ENCODE data around the gene ASXL3.

ASXL3 gene

DNA sequence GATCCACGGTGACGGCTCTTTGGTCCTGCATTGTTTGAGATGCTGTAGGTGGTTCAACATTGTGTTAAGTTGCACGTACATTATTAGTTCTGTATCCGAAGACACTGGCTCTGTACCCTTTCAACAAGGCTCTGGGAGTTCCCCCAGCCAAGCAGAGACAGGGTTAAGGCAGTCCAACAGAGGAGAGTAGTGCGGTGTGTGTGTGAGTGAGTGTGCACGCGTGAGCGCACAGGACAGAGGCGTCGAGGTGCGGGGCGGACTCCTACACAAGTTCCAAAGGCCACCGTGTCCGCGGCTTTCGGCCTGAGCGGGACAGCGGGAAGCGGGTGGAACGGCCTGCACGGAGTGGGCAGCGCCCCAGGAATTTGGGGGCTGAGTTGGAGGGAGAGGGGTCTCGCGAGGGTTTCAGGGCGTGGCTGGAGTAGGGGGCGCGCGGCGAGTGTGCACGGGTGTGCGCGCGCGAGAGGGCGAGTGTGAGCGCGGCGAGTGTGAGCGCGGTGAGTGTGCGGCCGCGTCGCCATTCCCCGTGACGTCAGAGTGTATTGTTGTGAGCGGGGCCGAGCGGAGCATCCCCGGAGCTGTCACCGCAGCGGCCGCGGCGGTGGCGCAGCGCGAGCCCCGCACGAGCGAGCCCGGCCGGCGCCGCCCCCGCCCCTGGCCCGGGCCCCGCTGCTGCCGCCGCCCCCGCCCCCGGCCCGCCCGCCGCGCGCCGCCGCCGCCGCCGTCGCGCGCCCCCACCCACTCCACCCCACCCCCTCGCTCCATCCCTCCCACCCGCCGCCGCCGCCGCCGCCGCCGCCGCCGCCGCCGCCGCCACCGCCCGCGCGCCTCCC, at the start of gene ASXL3:
ASXL3 (plus strand) TSS at position 535 of the 833 bp plus-strand sequence. CDS start 413 bp downstream, outside the sequence.
- no peak for DNase-seq (ENCODE audit: low read depth)

DNA sequence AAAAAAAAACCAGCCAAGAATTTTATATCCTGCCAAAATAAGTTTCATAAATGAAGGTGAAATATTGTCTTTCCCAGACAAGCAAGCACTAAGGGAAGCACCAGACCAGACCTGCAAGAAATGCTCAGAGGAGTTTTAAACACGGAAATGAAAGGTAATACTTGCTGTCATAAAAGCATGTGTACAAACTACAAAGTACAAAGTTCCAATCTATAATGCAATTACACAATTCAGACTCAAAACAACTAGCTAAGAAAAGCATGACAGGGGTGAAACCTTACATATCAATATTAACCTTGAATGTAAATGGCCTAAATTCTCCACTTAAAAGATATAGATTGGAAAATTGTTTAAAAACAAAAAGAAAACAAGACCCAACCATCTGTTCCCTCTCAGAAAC, 45.0 kb upstream of the ASXL3 start:
- no peak for DNase-seq (ENCODE audit: low read depth)

DNA sequence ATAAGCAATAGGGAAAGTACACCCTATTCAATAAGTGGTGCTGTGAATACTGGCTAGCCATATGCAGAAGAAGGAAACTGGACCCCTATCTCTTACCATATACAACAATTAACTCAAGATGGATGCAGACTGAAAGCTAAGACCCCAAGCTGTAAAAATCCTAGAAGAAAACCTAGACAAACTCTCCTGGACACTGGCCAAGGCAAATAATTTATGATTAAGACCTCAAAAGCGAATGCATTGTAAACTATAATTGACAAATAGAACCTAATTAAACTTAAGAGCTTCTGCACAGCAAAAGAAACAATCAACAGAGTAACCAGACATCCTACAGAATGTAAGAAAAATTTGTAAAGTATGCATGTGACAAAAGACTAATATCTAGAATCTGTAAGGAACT, 41.1 kb upstream of the ASXL3 start:
- DNase-seq (ENCODE audit: low read depth), result no peak

DNA sequence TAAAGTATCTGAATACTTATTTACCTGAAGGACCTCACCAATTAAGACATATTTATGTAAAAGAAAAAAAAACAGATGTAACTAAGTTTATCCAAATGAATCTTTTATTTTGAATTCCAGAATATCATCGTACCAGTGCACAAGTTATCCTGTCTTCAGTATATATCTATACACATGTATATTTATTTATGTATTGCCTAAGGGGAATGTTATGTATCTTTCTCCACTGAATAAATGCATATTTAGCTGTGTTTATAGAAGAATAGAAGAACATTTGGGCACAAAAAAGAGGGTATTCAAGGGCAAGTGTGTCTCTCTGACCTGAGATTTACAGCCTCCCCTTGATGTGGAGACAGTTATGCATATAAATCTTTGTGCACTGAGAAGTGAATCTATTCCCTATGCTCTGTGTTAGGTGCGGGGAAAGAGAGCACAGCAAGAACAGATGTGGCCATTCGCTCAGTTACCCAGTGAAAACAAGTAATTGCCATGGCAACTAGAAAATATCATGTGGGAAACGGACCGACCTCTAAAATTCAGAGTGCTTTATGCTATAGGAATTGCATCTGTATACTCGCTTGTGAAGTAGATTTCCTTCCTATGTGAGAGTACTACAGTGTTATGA, 39.5 kb upstream of the ASXL3 start:
- DNase-seq (ENCODE audit: low read depth), result no peak

DNA sequence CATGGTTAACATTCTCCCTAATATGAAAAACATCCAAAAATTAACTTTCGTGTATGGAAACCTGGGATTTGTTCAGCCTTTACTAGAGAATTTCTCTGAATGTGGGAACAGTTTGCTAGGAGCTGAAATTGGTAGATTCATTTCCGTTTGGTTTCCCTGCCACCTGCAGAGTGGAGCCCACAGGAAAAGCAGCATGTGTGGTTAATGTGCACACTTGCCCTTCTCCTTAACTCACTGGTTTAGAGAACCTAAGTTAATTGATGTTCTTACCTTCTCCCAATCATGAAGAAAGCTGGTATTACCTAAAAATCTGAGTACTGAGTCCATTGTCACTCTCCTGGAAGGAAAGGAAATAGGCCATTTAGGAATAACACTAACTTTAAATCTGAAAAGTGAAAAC, 37.6 kb upstream of the ASXL3 start:
- no peak for DNase-seq (ENCODE audit: low read depth)

DNA sequence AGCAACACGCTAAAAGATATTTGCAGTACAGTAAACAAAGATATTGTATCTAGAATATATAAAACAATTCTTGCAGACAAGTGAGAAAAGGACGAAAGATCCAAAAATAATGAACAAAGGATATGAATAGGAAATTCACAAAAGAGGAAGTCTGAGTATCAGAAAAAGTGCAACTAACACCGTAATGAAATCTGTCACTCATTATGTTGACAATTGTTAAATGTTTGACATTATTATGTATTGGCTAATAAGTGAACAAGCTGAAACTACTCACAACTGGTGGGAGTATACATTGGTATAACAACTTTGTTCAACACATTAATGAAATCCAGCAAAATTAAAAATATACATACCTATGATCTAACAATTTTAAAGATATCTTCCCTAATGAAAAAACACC, 36.7 kb upstream of the ASXL3 start:
- no peak for DNase-seq (ENCODE audit: low read depth)

DNA sequence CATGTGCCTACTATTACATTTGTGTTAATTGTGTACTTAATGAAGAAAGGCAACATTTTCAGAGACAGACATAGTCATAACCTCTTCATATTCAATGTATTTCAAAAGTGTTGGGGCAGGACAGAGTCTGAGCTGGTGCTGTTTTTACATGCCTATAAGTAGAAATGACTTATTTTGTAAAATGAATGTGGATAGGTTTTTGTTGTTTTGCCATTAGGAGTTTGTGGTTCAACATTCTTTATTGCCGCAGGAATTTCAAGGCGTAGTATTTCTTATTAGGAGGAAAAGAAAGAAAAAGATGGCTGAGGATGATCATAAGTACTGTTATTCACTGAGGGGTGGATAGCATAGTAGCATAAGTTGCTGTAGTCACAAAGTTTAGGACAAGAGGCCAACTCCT, 21.2 kb upstream of the ASXL3 start:
- no peak for DNase-seq (ENCODE audit: low read depth)

DNA sequence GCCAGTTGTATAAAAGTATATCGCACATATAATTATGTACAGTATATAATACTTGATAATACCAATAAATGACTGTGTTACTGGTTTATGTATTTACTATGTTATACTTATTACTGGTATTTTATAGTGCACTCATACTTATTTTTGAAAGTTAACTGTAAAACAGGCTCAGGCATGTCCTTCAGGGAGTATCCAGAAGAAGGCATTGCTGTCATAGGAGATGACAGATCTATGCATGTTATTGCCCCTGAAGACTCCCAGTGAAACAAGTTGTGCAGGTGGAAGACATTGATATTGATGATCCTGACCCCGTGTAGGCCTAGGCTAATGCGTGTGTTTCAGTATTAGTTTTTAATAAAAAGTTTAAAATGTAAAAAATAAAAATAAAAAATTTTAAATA, 20.3 kb upstream of the ASXL3 start:
- no peak for DNase-seq (ENCODE audit: low read depth)

DNA sequence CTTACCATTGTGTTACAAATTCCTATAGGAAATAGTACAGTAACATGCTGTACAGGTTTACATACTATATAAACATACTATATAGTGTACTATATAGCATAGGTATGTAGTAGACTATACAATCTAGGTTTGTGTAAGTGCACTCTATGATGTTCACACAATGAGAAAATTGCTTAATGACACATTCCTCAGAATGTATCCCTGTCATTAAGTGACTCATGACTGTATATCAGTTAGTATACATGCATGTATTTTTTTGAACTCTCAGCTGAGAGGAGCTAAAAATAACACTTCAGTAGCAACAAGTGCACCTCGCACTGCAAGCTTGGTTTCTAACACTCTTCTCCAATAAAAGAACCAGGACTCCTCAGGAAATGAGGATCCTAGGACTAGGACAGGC, 19.5 kb upstream of the ASXL3 start:
- DNase-seq (ENCODE audit: low read depth), result no peak

DNA sequence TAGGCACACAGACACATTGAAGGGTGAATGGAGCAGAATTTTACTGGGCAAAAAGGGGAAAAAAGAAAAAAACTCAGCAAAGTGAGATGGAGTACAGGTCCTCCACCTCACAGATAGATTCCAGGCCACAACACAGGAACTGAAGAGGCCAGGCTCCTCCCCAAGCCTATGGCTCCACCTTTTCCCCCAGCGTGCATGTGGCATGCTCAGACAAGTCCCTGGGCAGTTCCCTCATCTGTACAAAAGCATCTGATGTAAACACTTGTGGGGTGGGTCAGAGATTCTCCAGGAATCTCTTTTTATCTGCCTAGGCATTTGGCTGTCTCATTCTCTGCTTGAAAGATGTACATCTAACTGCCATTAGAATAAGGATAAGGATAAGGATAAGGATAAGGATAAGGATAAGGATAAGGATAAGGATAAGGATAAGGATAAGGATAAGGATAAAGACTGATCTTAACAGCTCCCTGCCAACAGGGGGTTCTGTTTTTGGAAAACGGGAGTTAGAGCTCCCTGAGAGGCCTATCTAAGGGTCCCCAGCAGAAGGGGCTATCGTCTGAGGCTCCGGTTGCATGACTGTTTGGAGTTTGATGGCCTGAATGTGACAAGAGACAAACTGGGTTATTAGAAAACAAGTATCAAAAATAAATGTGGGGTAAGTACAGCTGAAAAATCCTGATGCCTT, 17.2 kb upstream of the ASXL3 start:
- no peak for DNase-seq (ENCODE audit: low read depth)

DNA sequence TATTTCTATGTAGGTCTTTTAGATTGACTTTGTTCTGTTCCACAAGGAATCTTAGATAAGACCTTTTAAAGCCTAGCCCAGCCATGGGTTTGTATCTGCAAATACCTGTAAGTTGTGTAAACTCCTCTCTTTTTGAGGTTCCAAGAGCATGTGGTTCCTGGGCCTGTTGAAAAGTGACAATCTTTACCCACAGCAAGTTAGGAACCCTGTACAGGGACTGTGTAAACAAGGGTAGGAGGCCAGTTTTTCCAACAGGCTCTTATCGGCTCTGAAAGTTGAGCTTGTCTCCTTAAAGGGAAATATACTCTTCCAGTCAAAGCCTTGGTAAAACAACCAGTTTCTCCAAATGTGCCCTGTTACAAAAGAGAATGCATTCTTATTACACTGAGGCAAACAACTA, 15.3 kb upstream of the ASXL3 start:
- no peak for DNase-seq (ENCODE audit: low read depth)

DNA sequence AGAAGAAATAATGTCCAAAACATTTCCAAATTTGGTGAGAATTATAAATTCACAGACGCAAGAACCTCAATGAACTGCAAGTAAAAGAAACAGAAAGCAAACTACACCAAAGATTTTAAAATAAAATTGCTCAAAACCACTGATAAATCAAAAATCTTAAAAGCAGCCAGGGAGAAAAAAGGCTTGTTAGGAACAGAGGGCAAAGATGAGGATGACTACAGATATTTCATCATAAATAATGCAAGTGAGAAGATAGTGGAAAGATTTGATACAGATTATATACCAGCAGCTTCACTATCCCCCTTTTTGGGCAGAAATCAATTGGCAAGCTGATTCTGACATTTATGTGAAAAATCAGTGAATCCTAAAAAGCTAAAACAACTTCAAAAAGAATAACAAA, 10.3 kb upstream of the ASXL3 start:
- no peak for DNase-seq (ENCODE audit: low read depth)

DNA sequence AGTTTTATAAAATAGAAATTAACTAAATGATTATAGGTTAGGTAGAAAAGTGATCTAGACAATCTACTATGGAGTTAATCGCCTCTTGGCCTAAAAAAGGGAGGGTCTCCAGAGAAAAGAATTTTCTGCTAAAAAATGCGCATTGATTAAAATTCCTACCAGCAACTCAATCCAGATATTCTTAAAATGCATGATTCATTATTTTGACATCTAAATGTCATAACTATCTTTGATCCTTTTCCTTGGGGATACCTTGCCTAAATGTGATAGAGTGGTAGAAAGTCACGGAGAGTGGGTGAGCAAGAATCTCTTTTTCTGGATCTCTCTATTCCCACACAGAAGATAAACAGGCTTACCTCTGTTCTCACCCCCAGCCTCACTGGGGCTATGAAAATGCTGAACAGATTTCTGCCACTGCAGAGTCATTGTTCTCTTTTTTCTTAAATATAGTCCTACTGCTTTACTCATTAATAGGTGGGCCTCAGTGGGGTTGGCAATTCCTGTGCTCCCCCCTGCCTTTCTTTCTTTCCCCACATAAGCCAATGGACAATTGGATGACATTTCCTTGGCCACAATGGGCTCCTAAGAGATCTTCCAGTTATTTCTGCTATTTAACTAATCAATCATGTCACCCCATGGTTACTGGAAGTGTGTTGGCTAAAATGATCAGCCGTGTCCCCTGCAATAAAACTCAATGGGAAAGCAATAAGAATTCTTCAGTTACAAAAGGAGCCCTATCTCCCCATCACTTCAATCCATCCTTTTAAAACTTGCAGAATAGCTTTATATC, 5.8 kb upstream of the ASXL3 start:
- no peak for DNase-seq (ENCODE audit: low read depth)

DNA sequence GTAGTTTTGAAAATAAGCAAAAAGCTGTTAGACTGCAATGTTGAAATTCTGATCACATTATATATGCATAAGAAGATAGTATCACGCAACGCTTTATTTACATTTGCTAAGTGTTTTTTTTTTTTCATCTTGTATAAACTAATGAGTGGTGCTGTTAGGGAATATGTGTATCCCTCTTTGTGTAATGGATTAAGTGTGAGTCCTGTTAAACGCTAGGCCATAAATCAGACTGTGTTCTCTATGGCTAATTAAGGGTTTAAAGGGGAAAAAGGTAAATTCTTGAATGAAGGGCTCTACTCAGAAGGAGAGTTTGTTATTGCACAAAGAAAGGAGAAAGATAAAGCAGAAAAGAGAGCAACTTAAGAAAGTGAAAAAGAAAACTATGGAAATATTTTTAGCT, 4.8 kb upstream of the ASXL3 start:
- DNase-seq (ENCODE audit: low read depth), result no peak

DNA sequence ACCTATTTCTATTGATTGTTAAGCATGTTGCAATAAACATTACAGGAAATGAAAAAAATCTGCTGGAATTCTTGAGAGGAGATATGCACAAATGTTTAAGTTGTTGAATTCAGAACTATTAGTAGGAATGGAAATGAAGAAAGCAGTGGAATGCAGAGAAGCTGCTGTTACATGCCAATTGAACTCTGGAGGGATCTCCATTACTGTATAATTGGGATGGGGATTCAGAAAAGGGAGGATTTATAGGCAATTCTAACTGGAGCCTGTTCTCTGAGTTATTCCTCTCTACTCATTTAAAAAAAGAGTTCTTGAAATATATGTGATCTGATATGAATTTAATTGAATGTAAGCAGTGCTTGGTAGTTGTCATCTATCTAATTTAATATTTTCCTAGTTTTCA, 2.6 kb upstream of the ASXL3 start:
- no peak for DNase-seq (ENCODE audit: low read depth)

DNA sequence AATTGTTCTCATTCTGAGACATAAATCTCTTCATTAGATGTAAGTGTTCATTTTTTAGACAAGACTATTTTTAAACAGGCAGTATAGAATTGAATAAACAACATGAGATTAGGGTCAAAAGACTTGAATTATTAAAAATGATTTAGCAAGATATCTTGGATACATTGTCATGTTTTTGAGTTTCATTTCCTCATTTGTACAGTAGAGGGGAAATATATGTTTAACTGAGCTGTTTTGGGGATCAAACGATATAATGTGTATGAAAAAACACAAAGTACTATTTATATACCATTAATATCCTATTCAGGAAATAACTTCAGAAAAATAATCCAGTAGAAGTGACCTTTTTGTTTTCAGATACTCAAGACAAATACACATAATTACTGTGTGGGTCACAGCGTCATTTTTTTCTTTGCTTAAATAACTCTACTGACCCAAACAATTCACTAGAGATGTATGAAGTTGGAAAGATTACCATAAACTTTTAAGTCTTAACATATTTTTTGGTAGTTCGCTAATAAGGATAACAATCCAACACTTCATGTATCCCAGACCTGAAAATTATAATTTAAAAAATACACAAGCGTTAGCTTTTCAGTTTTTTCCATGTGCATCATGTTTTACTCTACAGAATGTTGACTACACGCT, 896 bp upstream of the ASXL3 start:
- no peak for DNase-seq (ENCODE audit: low read depth)

DNA sequence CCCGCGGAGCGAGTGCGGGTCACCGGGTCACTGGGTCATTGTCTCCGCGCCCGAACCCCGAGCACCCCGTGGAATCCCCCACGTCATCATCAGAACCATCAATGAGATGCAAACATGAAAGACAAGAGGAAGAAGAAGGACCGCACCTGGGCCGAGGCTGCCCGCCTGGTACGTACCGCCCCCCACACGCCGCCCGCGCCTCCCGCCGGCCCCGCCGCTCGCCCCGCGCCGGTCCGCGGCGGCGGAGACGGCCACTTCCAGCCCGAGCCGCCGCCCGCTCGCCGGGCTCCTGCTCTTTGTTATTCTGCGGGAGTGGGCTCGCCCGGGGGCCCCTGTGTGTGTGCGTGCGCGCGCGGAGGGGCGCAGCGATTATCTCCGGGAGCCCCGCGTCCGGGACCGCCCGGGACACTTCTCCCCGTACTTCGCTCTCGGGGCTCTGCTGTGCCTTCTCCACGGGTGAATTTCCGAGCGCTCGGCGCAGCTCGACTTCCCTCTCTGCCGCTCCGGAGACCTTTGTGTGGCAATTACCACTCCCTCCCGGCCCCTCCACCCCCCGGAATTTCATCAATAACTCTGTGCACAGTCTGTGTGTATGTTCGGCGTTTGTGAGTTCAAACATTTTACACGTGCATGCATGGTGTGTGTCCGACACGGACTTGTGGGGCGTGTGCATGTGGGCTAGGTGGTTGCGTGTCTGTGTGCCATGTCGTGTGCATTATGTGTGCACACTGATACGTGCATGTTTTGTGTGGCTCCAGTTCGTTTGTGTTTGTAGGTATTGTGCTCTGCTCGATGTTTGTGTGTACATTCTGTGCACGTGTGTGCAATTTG, 714 bp downstream of the ASXL3 start:
- DNase-seq (ENCODE audit: low read depth), result no peak

DNA sequence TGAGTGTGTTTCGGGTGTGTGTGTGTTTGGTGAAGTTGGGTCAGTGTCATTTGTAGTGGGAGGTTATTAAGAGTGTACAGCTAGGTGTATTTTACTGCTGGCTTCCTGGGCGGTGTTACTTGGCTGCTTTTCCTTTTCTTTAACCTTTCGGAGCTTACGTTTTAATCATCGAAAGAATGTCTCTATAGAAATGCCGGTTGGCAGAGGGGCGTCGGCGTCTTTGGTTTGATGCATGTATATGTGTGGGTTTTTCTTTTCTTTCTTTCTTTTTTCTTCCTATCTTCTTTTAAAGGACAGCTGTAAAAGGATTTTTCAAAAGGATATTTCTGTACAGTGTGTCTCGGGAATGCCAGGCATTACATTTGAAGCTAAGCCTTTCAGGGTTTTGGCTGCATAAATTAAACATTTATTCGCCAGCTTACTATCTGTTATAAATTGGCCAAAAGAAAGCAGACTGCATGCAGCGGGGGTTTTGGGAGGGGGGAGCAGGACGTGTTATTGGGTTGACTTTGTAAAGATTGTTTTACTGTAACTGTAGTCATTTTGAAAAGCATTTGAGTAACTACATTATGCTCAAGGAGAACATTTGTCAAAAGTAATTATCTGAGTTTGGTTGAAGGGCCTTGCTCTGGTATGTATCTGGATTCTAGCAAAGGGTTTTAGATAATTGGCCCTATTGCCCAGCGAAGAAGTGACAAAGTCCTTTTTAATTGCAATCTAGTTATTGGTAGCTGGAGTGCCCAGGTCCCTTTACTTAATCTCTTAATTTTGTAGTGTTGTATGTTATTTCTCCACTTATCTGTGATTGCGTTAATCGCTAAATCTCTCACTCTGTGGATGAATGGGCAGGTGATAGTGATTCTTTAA, 1.6 kb downstream of the ASXL3 start:
- no peak for DNase-seq (ENCODE audit: low read depth)

DNA sequence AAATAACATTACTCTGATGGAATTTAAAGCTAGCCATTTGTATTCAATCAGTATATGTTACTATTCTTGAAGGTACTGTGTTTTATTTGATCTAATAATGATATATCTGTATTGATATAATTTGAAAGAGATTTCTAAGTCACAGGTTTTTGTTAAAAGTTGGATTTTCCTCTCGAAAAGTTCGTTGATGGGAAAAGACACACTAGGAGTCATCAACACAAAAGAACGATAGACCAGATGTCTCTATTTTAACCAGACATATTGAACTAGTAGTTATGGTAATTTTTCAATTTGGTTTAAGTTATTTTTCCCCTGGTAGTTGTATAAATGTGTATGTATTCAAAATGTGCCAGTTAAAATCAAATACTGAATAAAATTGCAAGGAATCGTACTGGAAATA, 2.5 kb downstream of the ASXL3 start:
- no peak for DNase-seq (ENCODE audit: low read depth)

DNA sequence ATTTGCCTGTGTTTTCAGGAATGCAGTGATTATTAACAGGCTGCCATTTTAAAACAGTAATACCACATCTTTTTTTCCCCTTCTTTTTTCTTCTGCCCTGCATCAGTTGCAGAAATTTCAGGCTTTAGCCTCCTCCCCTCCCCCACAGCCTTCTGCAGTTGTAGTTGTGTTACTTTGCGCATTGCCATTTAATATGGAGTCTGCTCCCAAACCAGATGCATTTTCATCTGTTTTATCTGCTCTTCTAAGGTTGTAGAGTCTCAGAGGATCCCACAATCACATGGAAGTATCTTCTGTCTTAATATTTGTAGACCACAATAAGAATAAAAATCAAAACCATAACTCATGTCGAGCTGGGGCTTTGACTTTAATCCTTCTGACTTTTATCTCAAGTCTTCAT, 3.8 kb downstream of the ASXL3 start:
- no peak for DNase-seq (ENCODE audit: low read depth)
